Measurements from ENCODE around the gene SLC7A9.

DNA sequence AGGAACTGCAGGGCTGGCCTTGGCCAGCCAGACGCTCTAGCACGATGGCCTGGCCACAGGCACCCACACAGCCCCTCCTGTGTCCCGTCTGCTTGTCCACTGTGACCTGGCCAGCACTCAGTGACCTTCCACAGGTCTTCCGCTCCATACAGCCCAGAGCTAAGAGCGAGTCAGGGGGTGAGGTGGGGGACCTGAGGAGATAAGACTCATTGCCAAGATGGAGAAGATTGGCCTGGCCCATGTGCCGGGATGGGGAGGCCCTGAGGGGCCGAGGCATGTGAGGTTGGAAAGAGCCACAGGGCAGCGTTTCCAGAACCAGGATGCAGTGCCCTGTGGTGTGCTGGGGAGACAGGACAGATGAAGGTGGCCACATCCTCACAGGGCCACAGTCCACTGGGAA lies 10.2 kb upstream of the SLC7A9 start:
- no peak for TF ChIP-seq POLR2A (IDR thresholded peaks at IDR 0.05; ENCODE audit: low read depth, low read length)
- TF ChIP-seq, protein P1, sequence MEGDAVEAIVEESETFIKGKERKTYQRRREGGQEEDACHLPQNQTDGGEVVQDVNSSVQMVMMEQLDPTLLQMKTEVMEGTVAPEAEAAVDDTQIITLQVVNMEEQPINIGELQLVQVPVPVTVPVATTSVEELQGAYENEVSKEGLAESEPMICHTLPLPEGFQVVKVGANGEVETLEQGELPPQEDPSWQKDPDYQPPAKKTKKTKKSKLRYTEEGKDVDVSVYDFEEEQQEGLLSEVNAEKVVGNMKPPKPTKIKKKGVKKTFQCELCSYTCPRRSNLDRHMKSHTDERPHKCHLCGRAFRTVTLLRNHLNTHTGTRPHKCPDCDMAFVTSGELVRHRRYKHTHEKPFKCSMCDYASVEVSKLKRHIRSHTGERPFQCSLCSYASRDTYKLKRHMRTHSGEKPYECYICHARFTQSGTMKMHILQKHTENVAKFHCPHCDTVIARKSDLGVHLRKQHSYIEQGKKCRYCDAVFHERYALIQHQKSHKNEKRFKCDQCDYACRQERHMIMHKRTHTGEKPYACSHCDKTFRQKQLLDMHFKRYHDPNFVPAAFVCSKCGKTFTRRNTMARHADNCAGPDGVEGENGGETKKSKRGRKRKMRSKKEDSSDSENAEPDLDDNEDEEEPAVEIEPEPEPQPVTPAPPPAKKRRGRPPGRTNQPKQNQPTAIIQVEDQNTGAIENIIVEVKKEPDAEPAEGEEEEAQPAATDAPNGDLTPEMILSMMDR (IDR thresholded peaks at IDR 0.05; ENCODE audit: extremely low read depth in 1 of 2, insufficient read depth in 1 of 2, low read depth in 1 of 2, low read length in 2 of 2), result no peak
- TF ChIP-seq POLR2AphosphoS5 (IDR thresholded peaks at IDR 0.05; ENCODE audit: insufficient read depth, low read depth, low read length), result no peak
- no peak for TF ChIP-seq FOS (IDR thresholded peaks at IDR 0.05; ENCODE audit: borderline replicate concordance, insufficient read depth, low read length)
- no peak for TF ChIP-seq JUN (IDR thresholded peaks at IDR 0.05; ENCODE audit: borderline replicate concordance, insufficient read depth, insufficient read length, low read depth)
- TF ChIP-seq EZH2 (IDR thresholded peaks at IDR 0.05; ENCODE audit: borderline replicate concordance, low read depth, low read length, severe bottlenecking), result no peak
